ENCODE data around the gene HSF5. TPM values are rescaled to one million over a fixed set of nuclear protein-coding genes. Genes with fewer than 3 reads are reported as not detected.

Gene HSF5
- total and polyA plus RNA-seq, 2 of the 13 experiments (the other 11 are each of a cell fraction or from before 2014, with no cell fraction given) = not detected

GRCh38 chr17:58536542-58536941 lies 48.3 kb upstream of the HSF5 start:
- POLR2A ChIA-PET = interaction anchor here (1.5 to 7.8 kb wide), 2 partner anchors 95 to 123 kb away, joined by 5 to 73 read pairs; no protein-coding TSS in a partner anchor
- CTCF ChIA-PET (ENCODE audit: low intra/inter-chr PET ratio, low total read pairs) = no interaction called here
- Histone ChIP-seq H4K20me1 (ENCODE audit: insufficient read depth, low read length) (no peaks in the 10 kb centered on the region), H3K4me1 (ENCODE audit: insufficient read depth, low read length) (peaks cover 53% of the 10 kb centered on the region), H3K9ac (ENCODE audit: insufficient read depth, low read depth, low read length) (no peak overlapping the region), H3K79me2 (ENCODE audit: insufficient read depth, low read length) (no peaks in the 10 kb centered on the region), H3K9me3 (ENCODE audit: low read length) (no peaks in the 10 kb centered on the region), H3K4me2 (ENCODE audit: low read depth, low read length) (no peak overlapping the region), H3K36me3 (replicated peaks in 1 of 2; ENCODE audit: control insufficient read depth in 1 of 2, insufficient read depth in 2 of 2, low read length in 2 of 2) (no peaks in the 10 kb centered on the region), H2AFZ (ENCODE audit: low read length) (no peak overlapping the region), H3K27me3 (ENCODE audit: control insufficient read depth in 1 of 2, insufficient read depth in 2 of 2, low read length in 2 of 2) (peaks cover 2 to 23% of the 10 kb centered on the region in 2 experiments; a peak in 3 of 5 replicates), H3K27ac (ENCODE audit: extremely low read length, insufficient read depth, low read length) (no peak overlapping the region), H3K4me3 (replicated peaks in 1 of 3; ENCODE audit: insufficient read depth in 1 of 3, low read depth in 2 of 3, low read length in 3 of 3) (no peak overlapping the region)
- no peak for DNase-seq (ENCODE audit: low spot score)
- BruUV-seq (replicated peaks) = no TSS peak
- in situ Hi-C loops (cut with HindIII; ENCODE audit: extremely low pct_ligation_motif_present, low pct_unique_long_range_greater_than_20kb) = loop anchor here (10.0 kb wide), 1 partner anchor 58 kb away; no protein-coding TSS in a partner anchor
- intact Hi-C loops (cut with micrococcal nuclease; ENCODE audit: unreplicated experiment) = no loop called here
- WGBS (ENCODE audit: low lambda C conversion rate) = 80% methylated on average over 1 of the region's 3 CpGs
- no peak for FAIRE-seq
- no peak for ATAC-seq
- TF ChIP-seq THYN1 (CRISPR knock-in tag; IDR thresholded peaks at IDR 0.05; ENCODE audit: borderline replicate concordance, low read depth) = no peak

- POLR2A ChIA-PET = interaction anchor here (0.9 to 7.8 kb wide), 7 partner anchors 16 to 124 kb away, joined by 3 to 73 read pairs (median 5); partner anchors contain the start of gene MTMR4
- in situ Hi-C loops (cut with HindIII; ENCODE audit: extremely low pct_ligation_motif_present, low pct_unique_long_range_greater_than_20kb) = loop anchor here (10.0 kb wide), 1 partner anchor 59 kb away; no protein-coding TSS in a partner anchor
- intact Hi-C loops (cut with micrococcal nuclease; ENCODE audit: unreplicated experiment) = loop anchor here (2.0 kb wide), 1 partner anchor 41 kb away; no protein-coding TSS in a partner anchor
- peaks cover 58% of the 10 kb centered on the region for H3K4me1 ChIP-seq (ENCODE audit: insufficient read depth, low read length)
- FAIRE-seq = peak; percentile 82
- ATAC-seq = peak; percentile 28
- 0% methylated on average over 2 of the region's 2 CpGs for WGBS (ENCODE audit: low lambda C conversion rate)
- peak overlapping the region; percentile 54 for H3K4me2 ChIP-seq (ENCODE audit: low read depth, low read length)
- no peaks in the 10 kb centered on the region for H3K9me3 ChIP-seq (ENCODE audit: low read length)
- peak overlapping the region in 1 of 3 experiments; percentile 11; a peak in 1 of 6 replicates for H3K4me3 ChIP-seq (replicated peaks in 1 of 3; ENCODE audit: insufficient read depth in 1 of 3, low read depth in 2 of 3, low read length in 3 of 3)
- no peaks in the 10 kb centered on the region for H3K36me3 ChIP-seq (replicated peaks in 1 of 2; ENCODE audit: control insufficient read depth in 1 of 2, insufficient read depth in 2 of 2, low read length in 2 of 2)
- H3K27ac ChIP-seq (ENCODE audit: extremely low read length, insufficient read depth, low read length) = no peak overlapping the region
- H3K27me3 ChIP-seq (ENCODE audit: control insufficient read depth in 1 of 2, insufficient read depth in 2 of 2, low read length in 2 of 2) = peaks cover 6 to 34% of the 10 kb centered on the region in 2 experiments; a peak in 3 of 5 replicates
- CTCF ChIA-PET (ENCODE audit: low intra/inter-chr PET ratio, low total read pairs) = no interaction called here
- H2AFZ ChIP-seq (ENCODE audit: low read length) = no peak overlapping the region
- peak; percentile 81 for DNase-seq (ENCODE audit: low spot score)
- no peaks in the 10 kb centered on the region for H4K20me1 ChIP-seq (ENCODE audit: insufficient read depth, low read length)
- no peak overlapping the region for H3K9ac ChIP-seq (ENCODE audit: insufficient read depth, low read depth, low read length)
- H3K79me2 ChIP-seq (ENCODE audit: insufficient read depth, low read length) = no peaks in the 10 kb centered on the region
- BruUV-seq (replicated peaks) = no TSS peak
- TF ChIP-seq ZNF780A (CRISPR knock-in tag; IDR thresholded peaks at IDR 0.05) = no peak
- no peak for TF ChIP-seq SPEN (CRISPR knock-in tag; IDR thresholded peaks at IDR 0.05; ENCODE audit: low read depth)
- TF ChIP-seq XRCC5 (optimal IDR thresholded peaks at IDR 0.05; ENCODE audit: low read length) = peak; percentile 28
- TF ChIP-seq USF2 (IDR thresholded peaks at IDR 0.05; ENCODE audit: low read depth, low read length) = no peak
- TF ChIP-seq USF2 (CRISPR knock-in tag; IDR thresholded peaks at IDR 0.05; ENCODE audit: borderline replicate concordance) = no peak
- TF ChIP-seq CCDC6 (CRISPR knock-in tag; IDR thresholded peaks at IDR 0.05) = no peak
- no peak for TF ChIP-seq ZFP90 (CRISPR knock-in tag; IDR thresholded peaks at IDR 0.05; ENCODE audit: borderline replicate concordance)
- no peak for TF ChIP-seq ZNF569 (CRISPR knock-in tag; IDR thresholded peaks at IDR 0.05; ENCODE audit: borderline replicate concordance)
- TF ChIP-seq ZNF644 (CRISPR knock-in tag; IDR thresholded peaks at IDR 0.05; ENCODE audit: low read depth) = peak; percentile 84; the same call in 1 of the 2 replicates
- peak; percentile 97 for TF ChIP-seq FOSL2 (CRISPR knock-in tag; IDR thresholded peaks at IDR 0.05)
- TF ChIP-seq MAFK (conservative IDR thresholded peaks at IDR 0.05 in 1 of 2, IDR thresholded peaks at IDR 0.05 in 1 of 2; ENCODE audit: low read length in 2 of 2) = peak; percentile 53 to 69
- TF ChIP-seq ZNF546 (CRISPR knock-in tag; conservative IDR thresholded peaks at IDR 0.05) = no peak
- no peak for TF ChIP-seq CBX5 (CRISPR knock-in tag; IDR thresholded peaks at IDR 0.05; ENCODE audit: borderline replicate concordance)
- TF ChIP-seq ARID3A (IDR thresholded peaks at IDR 0.05; ENCODE audit: low read depth, low read length) = peak; percentile 33; the same call in 1 of the 2 replicates
Measured at GRCh38 chr17:58535431-58535830, 47.2 kb upstream of the HSF5 start.

Data from HepG2 (cell line).